GM12878 (cell line): ENCODE measurements around the gene PRIMPOL. TPM values are rescaled to one million over a fixed set of nuclear protein-coding genes. Genes with fewer than 3 reads are reported as not detected.
A peak's percentile ranks its signal among the peaks of the same experiment; 100 is the strongest.

Experiments
- ATAC-seq: fragments of 200-7000 bp; cut with Tn5 transposase; 3 replicates; pipeline ENCODE4 v1.9.1; 2020; ENCODE audit warnings: mild to moderate bottlenecking, moderate library complexity
- BruUV-seq: library from RNA; stranded (reverse); fragments of 400-500 nt; replicated peaks from 2 replicates; lab custom pipeline; 2021; lab: Mats Ljungman, UMichigan
- CTCF ChIA-PET: fragments of 300-600 bp; sonication (Branson Sonifier 250); formaldehyde crosslinking; extraction: SDS; loops from one replicate; lab custom pipeline; 2021; ENCODE audit warnings: inconsistent platforms; lab: Yijun Ruan, JAX
- POLR2A ChIA-PET: fragments of 350-600 bp; formaldehyde crosslinking; extraction: SDS; loops from one replicate; lab custom pipeline; 2021; ENCODE audit warnings: inconsistent platforms; lab: Charles Lee
- RAD21 ChIA-PET: fragments of 300-600 bp; sonication (Branson Sonifier 250); formaldehyde crosslinking; loops from one replicate; lab custom pipeline; 2023; ENCODE audit warnings: antibody characterized with exemption; ENCODE audit not compliant: unreplicated experiment; lab: Charles Lee
- SMC1A ChIA-PET: fragments of 300-600 bp; sonication (Branson Sonifier 250); formaldehyde crosslinking; loops from one replicate; lab custom pipeline; 2023; ENCODE audit not compliant: unreplicated experiment, uncharacterized antibody; lab: Charles Lee
- DNase-seq: peaks from one replicate; pipeline ENCODE4 v3.0.0-alpha.2; 2011; ENCODE audit warnings: low read depth, low spot score
- FAIRE-seq: peaks from 3 replicates; lab custom pipeline; 2011; peaks lifted over from hg19 to GRCh38; lab: Jason Lieb, UNC
- H2AFZ ChIP-seq: 2 replicates; pipeline ENCODE4 v1.6.0; 2011; ENCODE audit warnings: low read depth, low read length, control low read depth; ENCODE audit not compliant: control insufficient read depth
- H3K27ac ChIP-seq: 2 replicates; pipeline ENCODE4 v1.5.1; 2011; ENCODE audit warnings: control low read depth; ENCODE audit not compliant: control insufficient read depth, insufficient read depth
- H3K27me3 ChIP-seq, 2 experiments: replicated peaks in 1 of 2; 2 replicates each; pipeline versions ENCODE4 v1.6.0 to v1.6.1; 2011; ENCODE audit warnings: low read length in 1 of 2; ENCODE audit not compliant: control insufficient read depth in 2 of 2, insufficient read depth in 2 of 2
- H3K36me3 ChIP-seq, 2 experiments: 2 replicates each; pipeline ENCODE4 v1.5.1; 2011; ENCODE audit warnings: low read length in 1 of 2; ENCODE audit not compliant: control insufficient read depth in 2 of 2, insufficient read depth in 2 of 2
- H3K4me1 ChIP-seq: 2 replicates; pipeline ENCODE4 v1.6.1; 2011; ENCODE audit warnings: mild to moderate bottlenecking, low read length, moderate library complexity, mixed read lengths; ENCODE audit not compliant: control insufficient read depth, insufficient read depth
- H3K4me2 ChIP-seq: 2 replicates; pipeline ENCODE4 v1.6.0; 2011; ENCODE audit warnings: control low read depth; ENCODE audit not compliant: control insufficient read depth, insufficient read depth
- H3K4me3 ChIP-seq: fragments of 200-600 bp; sonication (generic); 2 replicates; pipeline ENCODE4 v1.5.1; 2016
- H3K79me2 ChIP-seq: 2 replicates; pipeline ENCODE4 v1.6.0; 2011; ENCODE audit warnings: low read length; ENCODE audit not compliant: control insufficient read depth, insufficient read depth
- H3K9ac ChIP-seq: 2 replicates; pipeline ENCODE4 v1.8.0; 2011; ENCODE audit warnings: low read length, control low read depth, mixed read lengths; ENCODE audit not compliant: control insufficient read depth, insufficient read depth
- H3K9me3 ChIP-seq: replicated peaks from 3 replicates; pipeline ENCODE4 v1.5.1; 2011; ENCODE audit warnings: mild to moderate bottlenecking, low read length; ENCODE audit not compliant: control insufficient read depth, insufficient read depth
- H4K20me1 ChIP-seq: 2 replicates; pipeline ENCODE4 v1.6.0; 2011; ENCODE audit not compliant: control insufficient read depth, insufficient read depth
- BRCA1 ChIP-seq: IDR thresholded peaks from 2 replicates; pipeline ENCODE4 v1.6.1; 2011; ENCODE audit warnings: low read depth, low read length, improper control_type of control experiment
- IRF4 ChIP-seq: IDR thresholded peaks from 2 replicates; pipeline ENCODE4 v1.6.1; 2011; ENCODE audit warnings: low read depth, low read length
- KLF5 ChIP-seq: fragments of 450-650 bp; IDR thresholded peaks from 2 replicates; pipeline ENCODE4 v1.6.1; 2014; ENCODE audit warnings: mild to moderate bottlenecking; ENCODE audit not compliant: partially characterized antibody
- LARP7 ChIP-seq: fragments of 450-650 bp; IDR thresholded peaks from 2 replicates; pipeline ENCODE4 v1.6.1; 2017; ENCODE audit warnings: mild to moderate bottlenecking
- MEF2A ChIP-seq: IDR thresholded peaks from 2 replicates; pipeline ENCODE4 v1.6.1; 2011; ENCODE audit warnings: low read depth, mild to moderate bottlenecking, low read length, moderate library complexity; ENCODE audit not compliant: insufficient read depth
- TCF7 ChIP-seq: IDR thresholded peaks from 2 replicates; pipeline ENCODE4 v1.6.1; 2014; ENCODE audit warnings: antibody characterized with exemption, borderline replicate concordance
- ZNF217 ChIP-seq: fragments of 450-650 bp; IDR thresholded peaks from 2 replicates; pipeline ENCODE4 v1.6.1; 2017; ENCODE audit warnings: antibody characterized with exemption, mild to moderate bottlenecking
- WGBS: methylation state at CpG from one replicate; pipeline ENCODE4 v1.1.6; 2016; ENCODE audit warnings: low lambda C conversion rate; ENCODE audit not compliant: insufficient replicate concordance, insufficient coverage; ENCODE audit errors: missing lambda C conversion rate; 5-methylcytosine and 5-hydroxymethylcytosine counted together
- in situ Hi-C: fragments of 300-500 bp; cut with MboI; formaldehyde crosslinking; loops from 9 replicates; pipeline ENCODE4 v1.14.3; 2018; ENCODE audit warnings: mixed read lengths
- intact Hi-C: fragments of 100-400 bp; cut with micrococcal nuclease; formaldehyde crosslinking; loops from one replicate; pipeline ENCODE4 v1.14.2; 2022; ENCODE audit not compliant: unreplicated experiment
- polyA plus RNA-seq, 11 experiments: library from polyadenylated mRNA; depleted of rRNA in 4 of 11; unstranded in 6 of 11; stranded (reverse) in 5 of 11; fragments of >200 nt; fragmentation: Nextera tagmentation in 4 of 11; fragmentation: Illumina TruSeq in 1 of 11; extraction: Ambion mirVana in 4 of 11; extraction: Trizol in 1 of 11; gene quantifications; 1 replicate in 1 of 11; 2 replicates in 10 of 11; pipeline versions ENCODE4 v1.2.1 to v1.2.3, GENCODE V29; 2011 to 2016; ENCODE audit warnings: inconsistent platforms in 2 of 11, missing spikeins in 2 of 11, low read depth in 1 of 11
- total RNA-seq, 4 experiments: library from RNA; depleted of rRNA in 3 of 4; stranded (reverse); fragments of >200 nt in 3 of 4; fragmentation: Illumina TruSeq in 1 of 4; extraction: Trizol in 1 of 4; gene quantifications; 2 replicates each; pipeline versions ENCODE4 v1.2.1 to v1.2.3, GENCODE V29; 2013 to 2021
- TF ChIP-seq, protein P1 (sequence below): fragments of 450-650 bp; IDR thresholded peaks from 2 replicates; pipeline ENCODE4 v1.6.1; 2017; ENCODE audit warnings: mild to moderate bottlenecking, low read depth, inconsistent platforms; ENCODE audit not compliant: poor library complexity, severe bottlenecking
- TF ChIP-seq, protein P2 (sequence below): fragments of 450-650 bp; IDR thresholded peaks from 2 replicates; pipeline ENCODE4 v1.6.1; 2016; ENCODE audit warnings: mild to moderate bottlenecking

Gene PRIMPOL
- total and polyA plus RNA-seq, 10 of the 15 experiments (the other 5 are each of a cell fraction or from before 2014, with no cell fraction given): 10.6 to 23.7 (median 14.0) TPM

DNA sequence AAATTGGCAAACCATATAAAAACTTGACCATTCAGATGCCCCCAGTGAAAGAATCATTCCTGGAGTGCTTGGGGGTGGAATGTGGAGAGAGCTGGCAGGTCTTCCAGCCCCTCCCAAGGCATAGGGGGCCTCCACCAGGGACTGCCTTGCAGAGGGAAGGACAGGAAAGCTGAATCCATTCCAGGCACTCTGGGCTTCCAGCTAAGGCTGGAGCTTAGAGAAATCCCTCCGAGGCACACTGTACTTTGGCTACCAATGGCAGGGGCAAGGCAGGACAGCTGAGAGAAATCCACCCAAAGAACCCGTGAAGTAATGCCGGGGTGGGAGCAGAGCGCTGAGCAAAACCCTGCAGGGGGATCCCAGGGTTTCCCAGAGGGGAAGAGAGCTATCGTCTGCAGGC is 80.4 kb downstream of the PRIMPOL start (continued):
- TF ChIP-seq, protein P1, sequence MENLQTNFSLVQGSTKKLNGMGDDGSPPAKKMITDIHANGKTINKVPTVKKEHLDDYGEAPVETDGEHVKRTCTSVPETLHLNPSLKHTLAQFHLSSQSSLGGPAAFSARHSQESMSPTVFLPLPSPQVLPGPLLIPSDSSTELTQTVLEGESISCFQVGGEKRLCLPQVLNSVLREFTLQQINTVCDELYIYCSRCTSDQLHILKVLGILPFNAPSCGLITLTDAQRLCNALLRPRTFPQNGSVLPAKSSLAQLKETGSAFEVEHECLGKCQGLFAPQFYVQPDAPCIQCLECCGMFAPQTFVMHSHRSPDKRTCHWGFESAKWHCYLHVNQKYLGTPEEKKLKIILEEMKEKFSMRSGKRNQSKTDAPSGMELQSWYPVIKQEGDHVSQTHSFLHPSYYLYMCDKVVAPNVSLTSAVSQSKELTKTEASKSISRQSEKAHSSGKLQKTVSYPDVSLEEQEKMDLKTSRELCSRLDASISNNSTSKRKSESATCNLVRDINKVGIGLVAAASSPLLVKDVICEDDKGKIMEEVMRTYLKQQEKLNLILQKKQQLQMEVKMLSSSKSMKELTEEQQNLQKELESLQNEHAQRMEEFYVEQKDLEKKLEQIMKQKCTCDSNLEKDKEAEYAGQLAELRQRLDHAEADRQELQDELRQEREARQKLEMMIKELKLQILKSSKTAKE: no peak

DNA sequence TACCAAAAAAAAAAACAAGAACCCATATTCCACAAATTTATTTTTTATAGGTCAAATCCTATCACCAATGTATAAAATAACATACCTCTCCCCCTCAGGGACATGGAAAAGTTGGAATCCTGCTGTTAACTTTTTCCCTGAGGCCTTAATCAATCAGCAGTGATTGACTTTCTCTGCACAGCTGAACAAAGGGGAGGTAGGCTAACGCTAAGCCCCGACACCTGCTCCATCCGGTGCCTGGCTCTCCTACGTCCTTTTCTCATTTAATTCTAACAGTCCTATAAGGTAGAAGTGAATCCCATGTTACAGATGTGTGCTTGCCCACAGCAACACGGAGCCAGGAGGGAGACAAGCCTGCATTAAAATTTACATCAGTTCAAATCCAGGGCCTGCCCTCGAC is 81.5 kb downstream of the PRIMPOL start:
- Histone ChIP-seq H3K27me3 (no peaks in the 10 kb centered on the region), H3K27ac (no peak overlapping the region), H3K4me3 (no peak overlapping the region), H3K79me2 (peaks cover 52% of the 10 kb centered on the region), H3K9me3 (no peaks in the 10 kb centered on the region; the same call in 1 of the 3 replicates), H3K4me1 (peaks cover 9% of the 10 kb centered on the region), H3K4me2 (peak overlapping the region; percentile 68), H4K20me1 (no peaks in the 10 kb centered on the region), H3K36me3 (peaks cover 3 to 15% of the 10 kb centered on the region in 2 experiments; a peak in 3 of 4 replicates), H2AFZ (no peak overlapping the region; the same call in 1 of the 2 replicates), H3K9ac (no peak overlapping the region)
- RAD21 ChIA-PET: interaction anchor here (0.6 to 3.6 kb wide), 3 partner anchors 29 to 467 kb away, joined by 3 to 22 read pairs (median 15); partner anchors contain the start of genes CASP3 and PRIMPOL
- TF ChIP-seq KLF5: no peak
- TF ChIP-seq IRF4: no peak
- TF ChIP-seq ZNF217: no peak
- no peak for TF ChIP-seq LARP7
- TF ChIP-seq BRCA1: no peak
- no peak for TF ChIP-seq MEF2A
- TF ChIP-seq, protein P2, sequence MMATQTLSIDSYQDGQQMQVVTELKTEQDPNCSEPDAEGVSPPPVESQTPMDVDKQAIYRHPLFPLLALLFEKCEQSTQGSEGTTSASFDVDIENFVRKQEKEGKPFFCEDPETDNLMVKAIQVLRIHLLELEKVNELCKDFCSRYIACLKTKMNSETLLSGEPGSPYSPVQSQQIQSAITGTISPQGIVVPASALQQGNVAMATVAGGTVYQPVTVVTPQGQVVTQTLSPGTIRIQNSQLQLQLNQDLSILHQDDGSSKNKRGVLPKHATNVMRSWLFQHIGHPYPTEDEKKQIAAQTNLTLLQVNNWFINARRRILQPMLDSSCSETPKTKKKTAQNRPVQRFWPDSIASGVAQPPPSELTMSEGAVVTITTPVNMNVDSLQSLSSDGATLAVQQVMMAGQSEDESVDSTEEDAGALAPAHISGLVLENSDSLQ: no peak
- no peak for TF ChIP-seq TCF7
- in situ Hi-C loops (loop anchor here (10.0 kb wide), 1 partner anchor 446 kb away; no protein-coding TSS in a partner anchor), intact Hi-C loops (loop anchor here (5.0 kb wide), 4 partner anchors 91 to 464 kb away; partner anchors contain the start of gene IRF2)
- SMC1A ChIA-PET: interaction anchor here (0.6 to 1.8 kb wide), 3 partner anchors 15 to 467 kb away, joined by 3 to 5 read pairs (median 3); partner anchors contain the start of gene PRIMPOL
- FAIRE-seq (no peak), DNase-seq (no peak), ATAC-seq (no peak)
- CTCF ChIA-PET: interaction anchor here (0.9 to 1.0 kb wide), 2 partner anchors 83 to 467 kb away, joined by 3 to 4 read pairs; no protein-coding TSS in a partner anchor
- 98% methylated on average over 6 of the region's 6 CpGs for WGBS
- POLR2A ChIA-PET: interaction anchor here (0.9 kb wide), 1 partner anchor 10 kb away, joined by 3 read pairs; no protein-coding TSS in a partner anchor
- BruUV-seq: no TSS peak
